Activated T-cell treated with anti-CD3 and anti-CD28 coated beads, Interleukin-2, amount 50 U/mL, for 24 hours (primary cell): ENCODE results near the gene SH2D1A.

Source experiments
- DNase-seq: peaks from one replicate; pipeline ENCODE4 v3.0.0-alpha.2; 2020
- H3K27ac Mint-ChIP-seq: 2 replicates; pipeline ENCODE4 v1.8.0; 2020; ENCODE audit warnings: mild to moderate bottlenecking, mixed read lengths
- H3K27me3 Mint-ChIP-seq: 2 replicates; pipeline ENCODE4 v1.8.0; 2020; ENCODE audit warnings: mixed read lengths
- H3K36me3 Mint-ChIP-seq: 2 replicates; pipeline ENCODE4 v1.8.0; 2020; ENCODE audit warnings: low read depth, mixed read lengths
- H3K4me1 Mint-ChIP-seq: 2 replicates; pipeline ENCODE4 v1.8.0; 2020; ENCODE audit warnings: low read depth, mixed read lengths
- H3K4me3 Mint-ChIP-seq: 2 replicates; pipeline ENCODE4 v1.8.0; 2020; ENCODE audit warnings: mild to moderate bottlenecking, moderate library complexity, mixed read lengths
- H3K9me3 Mint-ChIP-seq: 2 replicates; pipeline ENCODE4 v1.8.0; 2020; ENCODE audit warnings: mixed read lengths

SH2D1A gene

GRCh38 chrX:124421898-124422655 lies 75.7 kb downstream of the SH2D1A start:
- peaks cover 8% of the 10 kb centered on the region for H3K27me3 Mint-ChIP-seq
- DNase-seq = no peak
- H3K36me3 Mint-ChIP-seq = no peaks in the 10 kb centered on the region
- no peak overlapping the region for H3K4me3 Mint-ChIP-seq
- no peaks in the 10 kb centered on the region for H3K9me3 Mint-ChIP-seq
- no peaks in the 10 kb centered on the region for H3K4me1 Mint-ChIP-seq
- no peak overlapping the region for H3K27ac Mint-ChIP-seq
